Cardiac muscle cell (in vitro differentiated cells and primary cell): ENCODE results near the gene ST7. TPM values are rescaled to one million over a fixed set of nuclear protein-coding genes. Genes with fewer than 3 reads are reported as not detected.
A peak's percentile ranks its signal among the peaks of the same experiment; 100 is the strongest.

ENCODE experiments used
- DNase-seq, 2 donors: peaks; one replicate each; pipeline versions ENCODE4 v3.0.0 to v3.0.0-alpha.2; 2010 to 2017; ENCODE audit warnings: low read depth in 1 of 2, low spot score in 1 of 2
- H3K27ac ChIP-seq: fragments of 200-600 bp; sonication (generic); 2 replicates; pipeline ENCODE4 v1.5.1; 2016
- H3K27me3 ChIP-seq: fragments of 200-600 bp; sonication (generic); 2 replicates; pipeline ENCODE4 v1.6.0; 2016; ENCODE audit warnings: control low read depth
- H3K36me3 ChIP-seq: fragments of 200-600 bp; sonication (generic); 2 replicates; pipeline ENCODE4 v1.5.1; 2016; ENCODE audit warnings: control low read depth
- H3K4me1 ChIP-seq: fragments of 200-600 bp; sonication (generic); 2 replicates; pipeline ENCODE4 v1.8.1; 2017; ENCODE audit warnings: low read depth, mild to moderate bottlenecking, mixed run types
- H3K4me3 ChIP-seq: fragments of 200-600 bp; sonication (generic); 2 replicates; pipeline ENCODE4 v1.5.1; 2016; ENCODE audit warnings: mild to moderate bottlenecking
- H3K9me3 ChIP-seq: fragments of 200-600 bp; sonication (generic); 2 replicates; pipeline ENCODE4 v1.5.1; 2017; ENCODE audit warnings: low read depth, mild to moderate bottlenecking, control low read depth
- CTCF ChIP-seq: IDR thresholded peaks from 2 replicates; pipeline ENCODE4 v1.5.1; 2012; ENCODE audit warnings: low read depth, mild to moderate bottlenecking, low read length
- polyA plus RNA-seq: library from polyadenylated mRNA; unstranded; fragments of >200 nt; fragmentation: Nextera tagmentation; extraction: Ambion mirVana; gene quantifications from 2 replicates; pipeline ENCODE4 v1.2.1, GENCODE V29; 2016
- total RNA-seq: library from RNA; depleted of rRNA; stranded (reverse); fragments of >200 nt; gene quantifications from 2 replicates; pipeline ENCODE4 v1.2.3, GENCODE V29; 2016

Gene ST7
- total and polyA plus RNA-seq, 2 experiments from 2014 or later = 83.5 to 96.7 TPM

GRCh38 chr7:116951366-116952292, 1.7 kb upstream of the ST7 start:
- H3K36me3 ChIP-seq = no peaks in the 10 kb centered on the region
- H3K4me1 ChIP-seq = peaks cover 57% of the 10 kb centered on the region
- H3K27me3 ChIP-seq = no peaks in the 10 kb centered on the region
- no peak for DNase-seq
- peak overlapping the region; percentile 100 for H3K27ac ChIP-seq
- peak overlapping the region; percentile 96 for H3K4me3 ChIP-seq
- TF ChIP-seq CTCF = no peak
- no peaks in the 10 kb centered on the region for H3K9me3 ChIP-seq

- no peak for TF ChIP-seq CTCF
- peak; percentile 58 to 67 for DNase-seq
- Histone ChIP-seq H3K4me3 (peak overlapping the region; percentile 96), H3K4me1 (peaks cover 57% of the 10 kb centered on the region), H3K36me3 (no peaks in the 10 kb centered on the region), H3K27me3 (no peaks in the 10 kb centered on the region), H3K27ac (peak overlapping the region; percentile 100), H3K9me3 (no peaks in the 10 kb centered on the region)
These were observed 498 bp upstream of the ST7 start for GRCh38 chr7:116952635-116953371.

GRCh38 chr7:116953906-116954838, 871 bp downstream of the ST7 start:
- peak overlapping the region; percentile 100 for H3K27ac ChIP-seq
- peak; percentile 80 to 87 for DNase-seq
- no peaks in the 10 kb centered on the region for H3K36me3 ChIP-seq
- no peaks in the 10 kb centered on the region for H3K9me3 ChIP-seq
- H3K27me3 ChIP-seq = no peaks in the 10 kb centered on the region
- H3K4me1 ChIP-seq = peaks cover 58% of the 10 kb centered on the region
- peak overlapping the region; percentile 96 for H3K4me3 ChIP-seq
- TF ChIP-seq CTCF = no peak

- Histone ChIP-seq H3K9me3 (no peaks in the 10 kb centered on the region), H3K4me3 (peak overlapping the region; percentile 96), H3K36me3 (no peaks in the 10 kb centered on the region), H3K4me1 (peaks cover 50% of the 10 kb centered on the region), H3K27ac (peak overlapping the region; percentile 100), H3K27me3 (no peaks in the 10 kb centered on the region)
- no peak for TF ChIP-seq CTCF
- DNase-seq = no peak
These were observed 2.0 kb downstream of the ST7 start for GRCh38 chr7:116955340-116955739.

GRCh38 chr7:116955801-116956476, 2.6 kb downstream of the ST7 start:
- DNase-seq = peak in 1 of 2 donors; percentile 72
- Histone ChIP-seq H3K9me3 (no peaks in the 10 kb centered on the region), H3K27me3 (no peaks in the 10 kb centered on the region), H3K4me1 (peaks cover 46% of the 10 kb centered on the region), H3K36me3 (no peaks in the 10 kb centered on the region), H3K27ac (peak overlapping the region; percentile 100), H3K4me3 (peak overlapping the region; percentile 96)
- no peak for TF ChIP-seq CTCF
